Astrocyte (in vitro differentiated cells and primary cell): ENCODE data around the gene MT1G.

Source experiments
- EZH2 ChIP-seq: IDR thresholded peaks from 2 replicates; pipeline ENCODE4 v1.6.1; 2012; ENCODE audit warnings: mild to moderate bottlenecking, low read length, inconsistent platforms; ENCODE audit not compliant: insufficient read depth
- TF ChIP-seq, protein P1 (sequence below): IDR thresholded peaks from 2 replicates; pipeline ENCODE4 v1.5.1; 2011; ENCODE audit warnings: low read depth, mild to moderate bottlenecking, inconsistent platforms, low read length, moderate library complexity; ENCODE audit not compliant: insufficient read depth

DNA sequence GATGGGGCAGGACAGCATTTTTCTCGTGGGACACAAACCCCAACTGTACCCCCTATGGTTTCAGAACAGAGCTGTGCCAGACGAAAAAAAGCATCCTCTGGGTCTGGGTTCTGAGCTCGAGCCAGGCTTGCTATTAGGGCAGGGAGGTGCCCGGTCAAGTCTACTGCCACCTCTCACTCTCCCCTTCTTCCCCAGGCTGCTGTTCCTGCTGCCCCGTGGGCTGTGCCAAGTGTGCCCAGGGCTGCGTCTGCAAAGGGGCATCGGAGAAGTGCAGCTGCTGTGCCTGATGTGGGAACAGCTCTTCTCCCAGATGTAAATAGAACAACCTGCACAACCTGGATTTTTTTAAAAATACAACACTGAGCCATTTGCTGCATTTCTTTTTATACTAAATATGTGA, 41.2 kb downstream of the MT1G start:
- TF ChIP-seq EZH2: no peak
- TF ChIP-seq, protein P1, sequence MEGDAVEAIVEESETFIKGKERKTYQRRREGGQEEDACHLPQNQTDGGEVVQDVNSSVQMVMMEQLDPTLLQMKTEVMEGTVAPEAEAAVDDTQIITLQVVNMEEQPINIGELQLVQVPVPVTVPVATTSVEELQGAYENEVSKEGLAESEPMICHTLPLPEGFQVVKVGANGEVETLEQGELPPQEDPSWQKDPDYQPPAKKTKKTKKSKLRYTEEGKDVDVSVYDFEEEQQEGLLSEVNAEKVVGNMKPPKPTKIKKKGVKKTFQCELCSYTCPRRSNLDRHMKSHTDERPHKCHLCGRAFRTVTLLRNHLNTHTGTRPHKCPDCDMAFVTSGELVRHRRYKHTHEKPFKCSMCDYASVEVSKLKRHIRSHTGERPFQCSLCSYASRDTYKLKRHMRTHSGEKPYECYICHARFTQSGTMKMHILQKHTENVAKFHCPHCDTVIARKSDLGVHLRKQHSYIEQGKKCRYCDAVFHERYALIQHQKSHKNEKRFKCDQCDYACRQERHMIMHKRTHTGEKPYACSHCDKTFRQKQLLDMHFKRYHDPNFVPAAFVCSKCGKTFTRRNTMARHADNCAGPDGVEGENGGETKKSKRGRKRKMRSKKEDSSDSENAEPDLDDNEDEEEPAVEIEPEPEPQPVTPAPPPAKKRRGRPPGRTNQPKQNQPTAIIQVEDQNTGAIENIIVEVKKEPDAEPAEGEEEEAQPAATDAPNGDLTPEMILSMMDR: no peak
